ENCODE results near the gene SAMD3.

Gene SAMD3

DNA sequence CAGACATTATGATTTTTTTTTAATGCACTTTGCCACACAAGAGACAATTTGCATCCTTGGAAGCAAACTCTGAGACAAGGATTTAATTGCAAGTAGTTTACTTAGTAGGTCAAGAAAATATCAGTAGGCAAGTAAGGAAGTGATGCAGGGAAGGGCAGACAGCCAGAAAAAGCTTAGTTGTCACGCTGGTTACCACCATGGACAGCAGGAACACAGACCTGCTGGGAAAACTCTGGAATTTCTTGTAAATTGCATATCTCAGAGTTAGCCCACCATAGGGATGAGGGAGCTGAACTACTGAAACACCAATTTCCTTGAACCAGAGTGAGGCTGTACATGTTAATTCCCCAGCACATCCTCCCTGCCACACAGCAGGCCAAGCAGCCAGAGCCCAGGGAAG is 111.7 kb downstream of the SAMD3 start:
- no peak for TF ChIP-seq ZFX (IDR thresholded peaks at IDR 0.05)
- TF ChIP-seq, protein P1, sequence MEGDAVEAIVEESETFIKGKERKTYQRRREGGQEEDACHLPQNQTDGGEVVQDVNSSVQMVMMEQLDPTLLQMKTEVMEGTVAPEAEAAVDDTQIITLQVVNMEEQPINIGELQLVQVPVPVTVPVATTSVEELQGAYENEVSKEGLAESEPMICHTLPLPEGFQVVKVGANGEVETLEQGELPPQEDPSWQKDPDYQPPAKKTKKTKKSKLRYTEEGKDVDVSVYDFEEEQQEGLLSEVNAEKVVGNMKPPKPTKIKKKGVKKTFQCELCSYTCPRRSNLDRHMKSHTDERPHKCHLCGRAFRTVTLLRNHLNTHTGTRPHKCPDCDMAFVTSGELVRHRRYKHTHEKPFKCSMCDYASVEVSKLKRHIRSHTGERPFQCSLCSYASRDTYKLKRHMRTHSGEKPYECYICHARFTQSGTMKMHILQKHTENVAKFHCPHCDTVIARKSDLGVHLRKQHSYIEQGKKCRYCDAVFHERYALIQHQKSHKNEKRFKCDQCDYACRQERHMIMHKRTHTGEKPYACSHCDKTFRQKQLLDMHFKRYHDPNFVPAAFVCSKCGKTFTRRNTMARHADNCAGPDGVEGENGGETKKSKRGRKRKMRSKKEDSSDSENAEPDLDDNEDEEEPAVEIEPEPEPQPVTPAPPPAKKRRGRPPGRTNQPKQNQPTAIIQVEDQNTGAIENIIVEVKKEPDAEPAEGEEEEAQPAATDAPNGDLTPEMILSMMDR (conservative IDR thresholded peaks at IDR 0.05) = no peak
- H3K27ac ChIP-seq = no peak overlapping the region

DNA sequence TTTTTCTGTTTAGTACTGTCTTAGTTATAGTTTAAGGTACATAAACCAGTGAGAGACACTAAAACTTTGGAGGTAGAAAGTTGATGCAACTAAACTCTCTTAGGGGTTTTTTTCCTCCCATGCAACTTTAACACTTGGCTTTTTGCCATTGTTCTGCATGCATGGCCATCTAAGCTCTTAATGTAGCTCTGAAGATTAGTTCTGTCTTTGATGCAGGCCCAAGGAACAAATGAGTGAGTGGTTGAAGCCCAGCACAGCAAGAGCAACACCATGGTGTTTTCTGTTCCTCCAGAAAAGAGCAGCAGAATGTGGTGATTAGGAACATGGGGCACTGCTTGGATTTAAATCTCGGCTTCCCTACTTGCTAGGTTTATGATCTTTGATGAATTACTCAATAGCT is 115.0 kb downstream of the SAMD3 start:
- H3K27ac ChIP-seq = no peak overlapping the region
- TF ChIP-seq ZFX (IDR thresholded peaks at IDR 0.05) = no peak
- TF ChIP-seq, protein P1 (conservative IDR thresholded peaks at IDR 0.05) = no peak

DNA sequence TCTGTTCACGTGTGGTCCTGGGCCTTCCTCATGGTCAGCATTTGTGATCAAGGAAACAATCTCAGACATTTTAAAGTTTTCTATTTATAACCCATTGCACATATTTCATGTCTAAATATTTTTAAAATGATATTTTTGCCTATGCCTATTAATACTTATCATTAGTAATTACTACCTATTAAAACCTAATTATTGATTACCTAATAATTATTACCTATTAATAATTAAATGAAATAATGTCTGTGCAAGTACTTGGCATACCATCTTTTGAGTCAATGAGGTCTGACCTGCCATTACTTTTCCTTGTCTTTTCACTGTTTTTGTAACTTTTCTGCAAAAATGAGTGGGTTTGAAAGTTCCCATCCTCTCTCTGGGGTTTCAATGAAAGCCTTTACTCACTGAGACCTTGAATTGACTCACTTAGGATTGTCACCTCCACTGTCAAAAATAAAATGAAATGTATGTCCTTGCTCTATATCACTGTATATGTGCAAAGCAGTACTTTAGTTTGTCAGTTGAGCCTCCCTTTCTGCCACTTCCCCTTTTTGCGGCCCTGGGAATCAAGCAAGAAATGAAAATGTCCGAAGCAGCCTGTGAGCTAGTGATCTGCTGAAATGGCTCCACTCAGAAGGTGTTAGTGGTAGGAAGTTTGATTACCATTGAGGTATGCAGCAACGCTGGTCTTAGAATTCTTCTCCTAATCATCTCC is 116.6 kb downstream of the SAMD3 start:
- H3K27ac ChIP-seq = no peak overlapping the region

DNA sequence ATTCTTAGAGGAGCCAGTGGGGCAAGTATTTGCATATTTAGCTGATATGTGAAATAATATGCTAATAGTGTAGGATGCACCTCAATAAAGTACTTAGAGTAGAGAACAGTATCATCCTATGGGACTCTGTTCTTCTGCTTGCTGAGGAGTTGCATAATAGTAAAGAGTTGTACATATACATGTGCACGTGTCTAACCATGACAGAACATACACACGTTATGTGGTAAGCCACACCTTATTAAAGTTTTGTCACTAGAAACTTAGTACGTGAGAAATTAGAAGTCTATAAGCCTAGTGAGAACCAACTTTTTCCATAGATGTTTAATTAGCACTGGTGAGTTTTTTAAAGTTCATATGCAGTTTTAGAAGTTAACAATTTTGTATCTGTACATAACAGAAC is 123.6 kb downstream of the SAMD3 start:
- no peak overlapping the region for H3K27ac ChIP-seq
- no peak for TF ChIP-seq ZFX (IDR thresholded peaks at IDR 0.05)
- TF ChIP-seq, protein P1 (conservative IDR thresholded peaks at IDR 0.05) = no peak

More for the DNA sequence above, 116.6 kb downstream of the SAMD3 start:
- TF ChIP-seq, protein P1 (conservative IDR thresholded peaks at IDR 0.05) = no peak
- TF ChIP-seq ZFX (IDR thresholded peaks at IDR 0.05) = no peak

DNA sequence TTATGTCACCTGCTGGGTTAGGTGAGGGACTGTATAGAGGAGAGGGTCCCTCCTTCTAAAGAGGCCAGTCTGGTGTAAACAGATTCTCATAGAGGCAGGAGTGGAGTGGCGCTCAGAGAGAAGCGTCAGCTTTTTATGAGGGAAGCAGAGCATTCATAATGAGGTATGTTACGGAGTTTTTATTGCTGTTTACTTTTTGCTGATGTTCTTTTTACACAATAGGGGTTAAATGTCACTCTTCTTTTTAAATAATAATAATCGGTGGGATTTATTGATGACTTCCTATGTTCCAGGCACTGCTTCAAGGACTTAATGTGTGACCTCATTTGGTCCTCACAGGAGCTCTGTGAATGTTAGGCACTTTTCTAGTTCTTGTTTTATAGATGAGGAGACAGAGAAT is 124.4 kb downstream of the SAMD3 start:
- TF ChIP-seq, protein P1 (conservative IDR thresholded peaks at IDR 0.05) = no peak
- no peak for TF ChIP-seq ZFX (IDR thresholded peaks at IDR 0.05)
- H3K27ac ChIP-seq = no peak overlapping the region

All from C4-2B (cell line).